GM21447 (cell line): Measurements from ENCODE around the gene RNU4-1.
"Not testable (repeated sequence)": the region's sequence is repeated elsewhere in the genome, so short reads cannot be mapped to it uniquely, and the experiment has no call there.

Experiments used
- ATAC-seq: cut with Tn5 transposase; IDR thresholded peaks from one replicate; pipeline ENCODE4 v1.9.1; 2021; ENCODE audit not compliant: unreplicated experiment

Gene RNU4-1

DNA sequence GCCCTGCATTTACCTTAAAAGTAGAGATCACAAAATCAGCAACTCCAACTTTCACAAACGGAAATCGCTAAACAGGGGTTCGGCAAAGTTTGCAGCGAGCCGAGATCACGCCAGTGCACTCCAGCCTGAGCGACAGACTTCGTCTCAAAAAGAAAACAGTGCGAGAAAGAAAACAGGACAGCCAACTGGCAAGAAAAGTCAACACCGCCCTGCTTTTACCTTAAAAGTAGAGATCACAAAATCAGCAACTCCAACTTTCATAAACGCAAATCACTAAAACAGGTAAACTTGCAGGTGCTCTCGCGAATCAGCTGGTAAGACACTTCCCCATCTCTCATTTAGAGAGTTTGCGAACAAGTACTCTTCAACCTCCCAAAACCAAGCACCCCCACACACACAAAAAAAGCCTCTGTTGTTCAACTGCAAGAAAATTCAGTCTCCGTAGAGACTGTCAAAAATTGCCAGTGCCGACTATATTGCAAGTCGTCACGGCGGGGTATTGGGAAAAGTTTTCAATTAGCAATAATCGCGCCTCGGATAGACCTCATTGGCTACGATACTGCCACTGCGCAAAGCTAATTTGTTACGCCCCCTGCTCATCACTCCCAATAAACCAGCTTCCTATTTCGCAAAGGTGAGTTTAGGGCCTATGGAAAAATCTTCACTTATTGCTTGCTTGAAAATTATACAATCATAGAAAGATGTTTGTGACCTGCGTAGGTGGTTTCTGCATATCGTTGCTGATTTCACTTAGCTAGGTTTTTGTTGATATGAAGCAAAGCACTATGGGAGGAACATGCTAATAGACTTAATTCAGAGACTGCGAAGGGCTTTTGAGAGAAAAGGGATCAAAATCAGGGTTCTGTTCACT is at the start of gene RNU4-1:
Gene RNU4-1, minus strand, starts transcription at position 577 of the 871 bp plus-strand sequence.
- peak; percentile 49 for ATAC-seq

DNA sequence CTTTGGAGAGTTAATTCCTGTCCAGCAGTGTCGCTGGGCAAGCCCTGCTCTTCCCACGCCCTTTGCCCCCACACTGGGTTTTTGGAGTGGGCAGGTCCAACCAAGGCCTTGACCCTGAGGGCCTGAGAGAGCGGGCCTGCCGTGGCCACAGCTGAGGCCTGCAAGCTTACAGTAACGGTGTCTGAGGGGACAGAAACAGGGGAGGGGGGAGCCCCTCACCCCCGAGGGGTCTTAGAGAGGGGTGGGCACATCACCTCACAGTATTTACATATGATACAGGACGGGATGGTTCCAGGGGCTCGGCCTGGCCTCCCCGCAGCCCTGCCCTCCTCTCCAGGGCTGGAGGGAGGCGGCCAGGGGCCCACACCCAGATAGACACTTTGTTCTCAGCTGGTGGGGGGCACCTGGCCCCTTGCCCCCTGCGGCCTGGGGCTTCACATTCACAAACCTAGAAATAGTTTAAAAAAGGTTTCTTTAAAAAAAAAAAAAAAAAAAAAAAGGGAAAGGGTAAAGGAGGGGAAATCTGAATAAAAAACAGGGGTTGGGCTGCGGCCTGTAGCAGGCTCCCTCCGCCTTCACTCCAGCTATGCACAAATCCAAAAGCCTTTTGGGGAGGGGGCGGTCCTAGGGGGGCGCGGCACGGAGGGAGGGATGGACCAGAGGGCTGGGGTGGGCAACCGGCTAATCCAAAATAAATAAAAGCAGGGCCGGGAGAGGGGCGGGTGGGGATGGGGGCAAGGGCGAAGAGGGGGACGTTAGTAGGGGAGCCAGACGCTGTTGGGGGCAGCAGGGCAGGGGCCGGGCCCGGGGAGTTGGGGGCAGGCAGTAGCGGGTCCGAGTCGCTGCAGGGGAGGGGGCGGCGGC is 49.4 kb upstream of the RNU4-1 start:
- no peak for ATAC-seq

DNA sequence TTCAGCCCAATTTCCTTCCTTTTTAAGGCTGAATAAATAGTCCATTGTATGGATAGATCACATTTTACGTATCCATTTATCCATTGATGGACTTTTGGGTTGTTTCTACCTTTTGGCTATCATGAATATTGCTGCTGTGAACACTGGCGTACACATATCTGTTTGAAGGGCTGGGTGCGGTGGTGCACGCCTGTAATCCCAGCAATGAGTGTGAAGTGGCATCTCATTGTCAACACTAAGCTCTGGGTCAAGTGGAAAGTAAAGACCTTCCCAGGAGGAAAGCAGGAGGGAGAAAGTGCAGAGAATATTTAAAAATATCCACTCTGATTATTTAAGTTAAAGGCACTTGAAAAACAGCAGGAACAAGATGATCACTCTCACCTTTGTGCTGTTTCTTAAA is 46.2 kb upstream of the RNU4-1 start:
- no peak for ATAC-seq

DNA sequence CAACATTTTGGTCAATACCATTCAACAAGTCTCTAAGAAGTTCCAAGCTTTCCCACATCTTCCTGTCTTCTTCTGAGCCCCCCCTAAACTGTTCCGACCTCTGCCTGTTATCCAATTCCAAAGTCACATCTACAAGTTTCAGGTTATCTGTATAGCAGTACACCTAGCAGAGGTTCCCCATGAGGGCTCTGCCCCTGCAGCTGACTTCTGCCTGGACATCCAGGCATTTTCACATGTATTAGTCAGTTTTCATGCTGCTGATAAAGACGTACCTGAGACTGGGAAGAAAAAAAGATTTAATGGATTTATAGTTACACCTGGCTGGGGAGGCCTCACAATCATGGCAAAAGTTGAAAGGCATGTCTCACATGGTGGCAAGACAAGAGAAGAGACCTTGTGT is 44.7 kb upstream of the RNU4-1 start:
- no peak for ATAC-seq

DNA sequence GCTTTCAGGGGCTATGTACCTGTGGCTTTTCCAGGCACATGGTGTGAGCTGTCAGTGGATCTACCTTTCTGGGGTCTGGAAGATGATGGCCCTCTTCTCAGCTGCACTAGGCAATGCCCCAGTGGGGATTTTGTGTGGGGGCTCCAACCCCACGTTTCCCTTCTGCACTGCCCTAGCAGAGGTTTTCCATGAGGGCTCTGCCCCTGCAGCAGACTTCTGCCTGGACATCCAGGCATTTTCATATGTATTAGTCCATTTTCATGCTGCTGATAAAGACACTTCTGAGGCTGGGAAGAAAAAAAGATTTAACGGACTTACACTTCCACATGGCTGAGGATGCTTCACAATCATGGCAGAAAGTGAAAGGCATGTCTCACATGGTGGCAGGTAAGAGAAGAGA is 43.4 kb upstream of the RNU4-1 start:
- ATAC-seq: not testable (repeated sequence)

DNA sequence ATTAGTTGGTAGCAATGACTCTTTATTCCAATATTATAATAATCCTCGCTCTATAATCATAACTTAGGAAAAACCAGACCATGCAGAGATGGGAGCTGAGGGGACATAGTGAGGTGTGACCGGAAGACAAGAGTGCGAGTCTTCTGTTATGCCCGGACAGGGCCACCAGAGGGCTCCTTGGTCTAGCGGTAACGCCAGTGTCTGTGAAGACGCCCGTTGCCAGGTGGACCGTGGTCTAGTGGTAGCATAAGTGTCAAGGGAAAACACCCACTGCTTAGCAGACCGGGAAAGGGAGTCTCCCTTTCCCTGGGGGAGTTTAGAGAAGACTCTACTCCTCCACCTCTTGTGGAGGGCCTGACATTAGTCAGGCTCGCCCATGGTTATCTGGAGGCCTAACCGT is 42.4 kb upstream of the RNU4-1 start:
- not testable (repeated sequence) for ATAC-seq

DNA sequence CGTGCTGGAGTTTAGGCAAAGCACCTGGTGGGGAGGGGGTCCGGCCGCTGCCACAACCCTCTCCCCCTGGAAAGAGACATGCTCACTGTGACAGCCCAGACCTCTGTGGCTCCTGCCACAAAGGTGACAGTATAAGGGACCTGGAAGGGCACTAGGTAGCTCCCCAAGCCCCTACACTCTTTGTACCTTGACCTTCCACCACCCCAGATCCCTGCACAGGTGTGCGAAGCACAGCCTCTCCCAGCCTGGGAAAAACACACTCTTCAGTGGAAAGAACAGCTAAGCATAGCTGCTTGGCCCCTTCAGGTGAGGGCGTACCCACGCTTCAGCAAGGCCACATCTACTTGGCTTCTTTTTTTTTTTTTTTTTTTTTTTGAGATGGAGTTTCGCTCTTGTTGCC is 39.5 kb upstream of the RNU4-1 start:
- no peak for ATAC-seq

DNA sequence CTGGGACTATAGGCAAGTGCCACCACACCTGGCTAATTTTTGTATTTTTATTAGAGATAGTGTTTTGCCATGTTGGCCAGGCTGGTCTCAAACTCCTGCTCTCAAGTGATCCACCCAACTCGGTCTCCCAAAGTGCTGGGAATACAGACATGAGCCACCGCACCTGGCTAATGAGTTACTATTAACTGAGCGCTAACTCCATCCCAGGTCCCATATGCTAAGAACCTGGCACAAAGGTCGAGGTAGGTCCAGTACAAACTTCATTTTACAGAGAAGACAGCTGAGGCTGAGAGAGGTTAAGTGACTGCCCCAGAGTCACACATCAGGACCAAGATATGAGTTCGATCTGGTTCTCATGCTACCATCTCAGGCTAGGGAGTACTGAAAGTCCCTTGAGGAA is 39.0 kb upstream of the RNU4-1 start:
- ATAC-seq: no peak

DNA sequence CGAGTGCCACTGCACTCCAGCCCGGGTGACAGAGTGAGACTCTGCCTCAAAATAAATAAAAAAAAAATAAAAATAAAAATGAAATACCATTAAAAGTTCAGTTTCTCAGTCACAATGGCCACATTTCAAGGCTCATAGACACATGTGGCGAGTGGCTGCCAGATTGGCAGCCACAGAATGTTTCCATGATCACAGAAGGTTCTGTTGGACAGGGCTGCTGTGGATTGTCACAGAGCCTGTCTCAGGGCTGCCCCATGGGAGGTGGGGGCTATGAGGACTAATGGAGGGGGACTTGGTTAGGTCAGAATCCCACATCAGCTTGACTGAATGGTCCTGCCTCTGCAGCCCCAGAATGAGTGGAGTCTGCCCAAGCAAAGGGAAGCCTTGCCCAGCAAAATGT is 38.4 kb upstream of the RNU4-1 start:
- ATAC-seq: no peak

DNA sequence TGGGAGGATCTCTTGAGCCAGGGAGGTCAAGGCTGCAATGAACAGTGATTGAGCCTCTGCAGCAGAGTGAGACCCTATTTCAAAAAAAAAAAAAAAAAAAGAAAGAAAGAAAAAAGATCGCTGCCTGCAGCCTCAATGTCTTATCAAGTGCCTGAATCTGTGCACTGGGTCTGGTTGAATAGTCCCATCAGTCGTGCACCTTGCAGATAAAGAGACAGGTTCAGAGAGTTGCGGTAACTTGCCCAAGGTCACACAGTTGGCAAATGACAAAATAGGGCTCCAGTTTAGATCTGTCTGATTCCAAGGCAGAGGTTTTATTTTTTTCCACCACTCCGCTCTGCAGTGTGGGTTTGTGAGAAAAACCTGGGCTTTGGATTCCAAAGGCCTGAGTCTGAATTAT is 35.2 kb upstream of the RNU4-1 start:
- no peak for ATAC-seq

DNA sequence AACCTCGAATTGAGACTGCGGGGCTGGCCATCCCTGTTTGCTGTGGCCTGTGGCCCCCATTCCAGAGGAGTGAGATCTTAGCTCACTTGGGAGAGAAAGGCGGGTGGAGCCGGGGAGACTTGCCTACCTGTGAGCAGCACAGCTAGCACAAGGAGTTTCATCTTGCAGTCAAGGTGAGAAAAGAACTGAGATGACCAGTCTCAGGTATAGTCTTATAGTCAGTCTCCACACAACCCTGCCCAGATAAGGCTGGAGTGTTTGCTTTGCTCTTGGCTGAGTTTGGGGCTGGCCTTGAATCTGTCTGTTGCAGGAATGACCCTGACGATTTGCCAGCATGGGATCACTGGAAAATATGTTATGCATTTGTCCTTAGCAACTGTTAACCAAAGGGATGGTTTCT is 34.6 kb upstream of the RNU4-1 start, which contains the start of gene PLA2G1B:
Gene PLA2G1B, minus strand, starts transcription at position 187 of the 400 bp plus-strand sequence. Its CDS starts 26 bp downstream, at position 161.
- no peak for ATAC-seq

DNA sequence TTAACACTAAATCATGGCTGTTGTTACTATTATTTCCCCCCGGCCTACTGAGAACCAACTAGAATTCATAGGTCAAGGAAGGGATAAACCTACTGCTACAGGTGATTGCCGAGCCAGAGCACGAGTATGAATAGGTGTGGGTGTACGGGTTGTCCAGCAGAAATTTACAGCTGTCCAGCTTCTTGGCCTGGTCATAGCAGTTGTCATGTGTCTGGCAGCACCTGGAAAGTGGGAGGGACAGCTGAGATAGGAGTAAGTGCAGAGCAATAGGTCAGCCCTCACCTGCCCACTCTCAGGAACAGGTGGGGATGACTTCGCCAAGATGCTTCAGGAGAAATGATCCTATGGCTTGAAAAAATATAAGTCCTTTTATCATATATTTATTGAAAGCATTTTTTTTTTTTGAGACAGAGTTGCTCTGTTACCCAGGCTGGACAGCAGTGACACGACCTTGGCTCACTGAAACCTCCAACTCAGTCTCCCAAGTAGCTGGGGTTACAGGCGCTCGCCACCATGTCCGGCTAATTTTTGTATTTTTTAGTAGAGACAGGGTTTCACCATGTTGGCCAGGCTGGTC is 31.9 kb upstream of the RNU4-1 start:
- no peak for ATAC-seq

DNA sequence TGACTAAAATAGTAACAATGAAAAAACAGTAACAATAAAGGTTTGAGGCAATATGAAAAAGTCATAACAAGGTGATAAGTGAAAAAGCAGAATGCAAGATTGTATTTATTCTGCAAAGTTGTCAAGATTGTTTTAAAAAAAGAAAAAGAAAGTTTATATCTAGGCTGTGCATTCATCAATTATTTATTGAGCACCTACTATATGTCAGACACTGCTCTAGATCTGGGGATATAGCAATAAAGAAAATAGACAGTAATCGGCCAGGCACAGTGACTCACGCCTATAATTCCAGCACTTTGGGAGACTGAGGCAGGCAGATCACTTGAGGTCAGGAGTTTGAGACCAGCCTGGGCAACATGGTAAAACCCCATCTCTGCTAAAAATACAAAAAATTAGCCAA is 30.7 kb upstream of the RNU4-1 start:
- ATAC-seq: no peak

DNA sequence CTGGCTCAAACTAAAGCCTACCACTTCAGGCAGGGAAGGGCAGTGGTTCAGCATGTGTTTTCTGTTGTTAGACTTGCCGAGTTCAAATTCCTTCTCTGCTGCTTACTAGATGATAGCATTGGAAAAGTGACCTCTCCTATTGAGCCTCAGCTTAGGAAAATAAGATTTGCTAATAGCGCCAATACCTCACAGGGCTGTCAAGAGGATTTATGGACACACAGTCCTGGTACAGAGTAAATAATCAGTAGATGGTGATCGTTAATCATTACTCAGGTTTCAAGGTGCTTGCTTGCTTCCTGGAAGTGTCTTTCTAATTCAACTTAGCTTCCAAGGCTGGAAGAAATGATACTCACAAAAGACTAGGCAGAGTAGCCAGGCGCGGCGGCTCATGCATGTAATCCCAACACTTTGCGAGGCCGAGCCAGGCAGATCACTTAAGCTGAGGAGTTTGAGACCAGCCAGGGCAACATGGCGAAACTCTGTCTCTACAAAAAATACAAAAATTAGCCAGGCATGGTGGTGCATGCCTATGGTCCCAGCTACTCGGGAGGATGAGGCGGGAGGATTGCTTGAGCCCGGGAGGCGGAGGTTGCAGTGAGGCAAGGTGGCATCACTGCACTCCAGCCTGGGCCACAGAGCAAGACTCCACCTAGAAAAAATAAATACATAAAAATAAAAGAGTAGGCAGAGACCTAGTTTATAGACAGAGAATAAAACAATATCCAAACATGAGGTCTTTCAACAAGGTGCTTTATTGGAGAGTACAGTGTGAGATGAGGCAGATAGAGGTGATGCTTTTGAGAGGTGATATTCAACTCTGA is 28.6 kb upstream of the RNU4-1 start:
- ATAC-seq: no peak

DNA sequence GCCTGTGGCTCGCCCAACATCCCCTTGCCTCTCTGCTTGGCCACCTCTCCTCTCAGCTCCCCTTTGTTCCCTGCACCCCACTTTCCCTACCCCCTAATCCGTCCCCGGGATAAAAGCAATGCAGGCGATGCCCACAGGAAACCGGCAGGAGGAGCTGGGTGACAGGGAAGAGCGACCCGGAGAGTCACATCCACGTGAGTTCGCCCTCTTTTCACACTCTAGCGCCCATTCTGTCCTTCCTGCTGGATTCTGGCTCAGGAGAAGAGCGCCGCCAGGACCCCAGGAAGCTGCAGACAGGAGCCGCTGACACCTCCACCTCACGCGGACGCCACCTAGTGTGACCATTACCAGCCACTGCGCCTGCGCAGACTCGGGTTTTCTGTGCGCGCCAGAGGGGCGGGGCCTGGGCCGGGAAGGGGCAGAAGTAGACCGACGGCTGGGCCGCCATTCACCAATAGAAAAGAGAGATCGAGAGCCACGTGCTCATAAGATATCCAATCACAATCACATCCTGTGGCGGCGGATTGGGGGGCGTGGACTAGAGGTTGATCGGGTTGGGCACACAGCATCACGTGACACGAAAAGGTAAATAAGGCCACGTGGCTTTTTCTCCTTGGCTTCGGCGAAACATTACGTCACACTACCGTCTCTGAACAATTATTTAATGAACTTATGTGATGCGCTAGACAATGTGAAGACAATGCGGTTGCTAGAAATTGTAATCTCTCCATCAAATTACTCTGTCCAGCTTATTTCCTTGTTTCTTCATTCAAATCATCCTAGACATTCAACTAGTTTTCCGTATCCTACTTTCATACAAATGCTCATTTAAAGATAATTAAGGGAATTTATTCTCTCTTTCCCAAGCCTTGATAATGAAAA is 24.4 kb upstream of the RNU4-1 start:
- ATAC-seq: peak; percentile 99

DNA sequence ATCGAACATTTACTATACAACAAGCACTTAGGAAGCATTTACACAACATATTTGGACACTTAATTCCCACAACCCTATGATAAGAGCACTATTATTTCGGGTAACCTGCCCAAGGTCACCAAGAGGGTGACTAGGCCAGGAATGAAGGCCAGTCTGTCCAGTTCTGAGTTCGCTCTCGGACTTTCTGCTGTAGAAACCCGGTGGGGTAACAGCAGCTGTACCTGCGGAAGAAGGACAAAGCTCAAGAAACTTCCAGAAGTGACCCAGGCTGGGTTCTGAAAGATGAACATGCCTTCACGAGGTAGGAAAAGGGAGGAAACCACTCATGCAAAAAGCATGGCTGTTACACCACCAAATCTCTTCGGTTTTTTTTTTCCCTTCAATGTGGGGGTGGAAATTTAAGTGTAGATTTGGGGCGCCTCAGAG is 23.8 kb upstream of the RNU4-1 start:
- ATAC-seq: no peak

DNA sequence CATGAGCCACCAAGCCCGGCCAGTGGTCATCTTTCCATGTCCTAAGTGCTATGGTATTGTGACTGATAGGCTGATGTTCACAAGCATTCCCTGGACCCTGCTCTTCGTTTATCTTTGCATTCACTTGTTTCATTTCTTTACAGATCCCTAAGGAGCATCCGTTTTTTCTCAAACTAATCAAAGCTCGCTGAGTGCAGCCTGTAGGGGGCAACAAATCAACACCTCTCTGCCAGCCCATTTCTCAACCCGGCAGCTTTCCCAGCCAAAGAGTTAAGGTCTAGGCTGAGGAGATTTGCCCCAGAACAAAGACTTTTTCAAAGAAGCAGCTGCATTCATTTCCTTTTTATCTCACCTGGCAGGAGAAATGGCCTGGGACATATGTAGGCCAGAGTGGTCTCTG is 21.2 kb upstream of the RNU4-1 start:
- ATAC-seq: no peak

DNA sequence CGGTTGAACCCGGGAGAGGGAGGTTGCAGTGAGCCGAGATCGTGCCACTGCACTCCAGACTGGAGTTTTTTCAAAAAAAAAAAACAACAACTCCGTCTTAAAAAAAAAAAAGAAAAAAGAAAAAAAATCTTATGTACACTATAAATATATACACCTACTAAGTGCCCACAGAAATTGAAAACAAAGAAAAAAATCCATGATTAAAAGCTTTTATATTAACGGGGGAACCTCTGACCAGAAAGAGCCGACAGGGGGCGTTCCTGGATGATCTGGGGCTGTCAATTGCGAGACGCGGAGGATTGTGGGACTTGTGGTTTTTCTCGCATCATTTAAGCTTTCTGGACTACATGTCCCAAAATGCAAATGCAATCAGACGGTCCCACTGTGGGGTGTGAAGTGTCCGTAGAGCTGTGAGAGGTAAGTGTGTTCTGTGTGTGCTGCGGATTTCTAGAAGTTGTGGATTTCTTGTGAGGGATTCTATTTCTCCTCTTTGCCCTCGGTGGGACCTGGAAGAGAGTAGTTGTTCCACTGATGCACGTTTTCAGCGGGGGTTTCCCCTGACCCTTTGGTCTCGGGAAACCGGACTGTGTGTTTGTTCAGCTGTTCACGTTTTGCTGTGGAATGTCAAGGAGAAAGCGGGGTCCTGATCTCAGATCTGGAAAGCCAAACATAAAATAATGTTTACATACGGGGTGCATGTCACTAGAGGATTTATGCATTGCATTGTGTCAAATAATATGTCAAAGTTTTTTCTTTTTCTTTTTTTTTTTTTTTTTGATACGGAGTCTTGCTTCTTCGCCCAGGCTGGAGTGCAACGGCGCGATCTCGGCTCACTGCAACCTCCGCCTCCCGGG is 9.2 kb upstream of the RNU4-1 start, which contains the start of gene SIRT4:
Gene SIRT4, plus strand, starts transcription at position 360 of the 854 bp plus-strand sequence. CDS start 1,241 bp downstream, outside the sequence.
- ATAC-seq: peak; percentile 97

DNA sequence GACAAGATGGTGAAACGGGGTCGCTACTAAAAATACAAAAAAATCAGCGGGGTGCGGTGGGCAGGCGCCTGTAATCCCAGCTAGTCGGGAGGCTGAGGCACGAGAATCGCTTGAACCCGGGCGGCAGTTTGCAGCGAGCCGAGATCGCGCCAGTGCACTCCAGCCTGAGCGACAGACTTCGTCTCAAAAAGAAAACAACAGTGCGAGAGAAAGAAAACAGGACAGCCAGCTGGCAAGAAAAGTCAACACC is 701 bp downstream of the RNU4-1 start:
- peak; percentile 3 for ATAC-seq
